ENCODE measurements around the gene RFX1.

The RFX1 gene

GRCh38 chr19:13929956-13930355, 76.2 kb downstream of the RFX1 start:
- TF ChIP-seq EGR1 (IDR thresholded peaks at IDR 0.05) = no peak
- no peak for TF ChIP-seq FOXM1 (IDR thresholded peaks at IDR 0.05; ENCODE audit: borderline replicate concordance, low read depth)
- TF ChIP-seq EP300 (IDR thresholded peaks at IDR 0.05; ENCODE audit: borderline replicate concordance) = no peak
- TF ChIP-seq TEAD4 (IDR thresholded peaks at IDR 0.05) = no peak
- TF ChIP-seq NFIC (IDR thresholded peaks at IDR 0.05) = no peak

GRCh38 chr19:13929340-13929739, 76.8 kb downstream of the RFX1 start:
- TF ChIP-seq TEAD4 (IDR thresholded peaks at IDR 0.05) (no peak), YY1 (IDR thresholded peaks at IDR 0.05; ENCODE audit: low read depth) (no peak), RAD21 (IDR thresholded peaks at IDR 0.05; ENCODE audit: low read depth) (no peak), CREB1 (IDR thresholded peaks at IDR 0.05; ENCODE audit: low read depth) (no peak), EP300 (IDR thresholded peaks at IDR 0.05; ENCODE audit: borderline replicate concordance) (no peak), TCF12 (IDR thresholded peaks at IDR 0.05; ENCODE audit: low read depth) (no peak), CEBPB (IDR thresholded peaks at IDR 0.05) (no peak), ZBTB7A (IDR thresholded peaks at IDR 0.05; ENCODE audit: low read depth) (no peak), EGR1 (IDR thresholded peaks at IDR 0.05) (no peak), TAF1 (IDR thresholded peaks at IDR 0.05; ENCODE audit: low read depth) (no peak), FOXM1 (IDR thresholded peaks at IDR 0.05; ENCODE audit: borderline replicate concordance, low read depth) (no peak), REST (IDR thresholded peaks at IDR 0.05; ENCODE audit: low read depth) (no peak), NFIC (IDR thresholded peaks at IDR 0.05) (no peak)
- TF ChIP-seq, protein P1, sequence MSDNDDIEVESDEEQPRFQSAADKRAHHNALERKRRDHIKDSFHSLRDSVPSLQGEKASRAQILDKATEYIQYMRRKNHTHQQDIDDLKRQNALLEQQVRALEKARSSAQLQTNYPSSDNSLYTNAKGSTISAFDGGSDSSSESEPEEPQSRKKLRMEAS (IDR thresholded peaks at IDR 0.05) = no peak
- TF ChIP-seq, protein P2, sequence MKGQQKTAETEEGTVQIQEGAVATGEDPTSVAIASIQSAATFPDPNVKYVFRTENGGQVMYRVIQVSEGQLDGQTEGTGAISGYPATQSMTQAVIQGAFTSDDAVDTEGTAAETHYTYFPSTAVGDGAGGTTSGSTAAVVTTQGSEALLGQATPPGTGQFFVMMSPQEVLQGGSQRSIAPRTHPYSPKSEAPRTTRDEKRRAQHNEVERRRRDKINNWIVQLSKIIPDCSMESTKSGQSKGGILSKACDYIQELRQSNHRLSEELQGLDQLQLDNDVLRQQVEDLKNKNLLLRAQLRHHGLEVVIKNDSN (IDR thresholded peaks at IDR 0.05) = no peak

GRCh38 chr19:13926715-13927114, 79.4 kb downstream of the RFX1 start:
- no peak for TF ChIP-seq EGR1 (IDR thresholded peaks at IDR 0.05)
- no peak for TF ChIP-seq RAD21 (IDR thresholded peaks at IDR 0.05; ENCODE audit: low read depth)
- TF ChIP-seq NFIC (IDR thresholded peaks at IDR 0.05) = no peak
- no peak for TF ChIP-seq CEBPB (IDR thresholded peaks at IDR 0.05)
- TF ChIP-seq TAF1 (IDR thresholded peaks at IDR 0.05; ENCODE audit: low read depth) = no peak
- no peak for TF ChIP-seq TEAD4 (IDR thresholded peaks at IDR 0.05)
- TF ChIP-seq CREB1 (IDR thresholded peaks at IDR 0.05; ENCODE audit: low read depth) = no peak
- TF ChIP-seq REST (IDR thresholded peaks at IDR 0.05; ENCODE audit: low read depth) = no peak
- no peak for TF ChIP-seq TCF12 (IDR thresholded peaks at IDR 0.05; ENCODE audit: low read depth)
- TF ChIP-seq, protein P2 (IDR thresholded peaks at IDR 0.05) = no peak
- no peak for TF ChIP-seq ZBTB7A (IDR thresholded peaks at IDR 0.05; ENCODE audit: low read depth)
- TF ChIP-seq EP300 (IDR thresholded peaks at IDR 0.05; ENCODE audit: borderline replicate concordance) = no peak
- TF ChIP-seq, protein P1 (IDR thresholded peaks at IDR 0.05) = no peak
- no peak for TF ChIP-seq YY1 (IDR thresholded peaks at IDR 0.05; ENCODE audit: low read depth)
- no peak for TF ChIP-seq FOXM1 (IDR thresholded peaks at IDR 0.05; ENCODE audit: borderline replicate concordance, low read depth)

- TF ChIP-seq REST (IDR thresholded peaks at IDR 0.05; ENCODE audit: low read depth) = no peak
- no peak for TF ChIP-seq RAD21 (IDR thresholded peaks at IDR 0.05; ENCODE audit: low read depth)
- no peak for TF ChIP-seq TCF12 (IDR thresholded peaks at IDR 0.05; ENCODE audit: low read depth)
- no peak for TF ChIP-seq EP300 (IDR thresholded peaks at IDR 0.05; ENCODE audit: borderline replicate concordance)
- TF ChIP-seq TAF1 (IDR thresholded peaks at IDR 0.05; ENCODE audit: low read depth) = no peak
- TF ChIP-seq CREB1 (IDR thresholded peaks at IDR 0.05; ENCODE audit: low read depth) = no peak
- no peak for TF ChIP-seq CEBPB (IDR thresholded peaks at IDR 0.05)
Measured at GRCh38 chr19:13926010-13926409, 80.1 kb downstream of the RFX1 start.

Measured in Ishikawa (cell line).